Measurements from ENCODE around the gene PBX4. TPM values are rescaled to one million over a fixed set of nuclear protein-coding genes. Genes with fewer than 3 reads are reported as not detected.

The PBX4 gene
- total RNA-seq, 1 donor from 2014 or later, result 5.2 TPM

DNA sequence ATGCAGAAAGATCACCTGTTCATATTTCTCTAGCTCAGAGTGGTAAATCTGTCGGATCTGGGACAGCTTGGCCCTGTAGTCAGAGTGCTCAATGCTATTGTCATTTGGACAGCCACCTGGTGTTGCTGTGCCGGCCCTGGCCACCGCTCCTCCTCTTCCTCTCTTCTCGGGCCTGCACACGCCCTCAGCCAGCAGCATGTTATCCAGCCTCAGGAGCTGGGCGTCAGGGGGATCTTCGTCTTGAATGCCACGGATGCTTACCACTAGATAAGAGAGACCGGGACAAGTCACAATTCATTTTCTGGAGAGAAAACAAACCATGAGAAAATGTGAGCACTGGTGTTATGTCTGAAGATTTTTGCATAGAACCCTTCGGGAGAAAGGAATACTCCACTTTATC, 47.9 kb downstream of the PBX4 start:
- Mint-ChIP-seq H3K9me3 (ENCODE audit: low read depth) (no peaks in the 10 kb centered on the region), H3K4me3 (ENCODE audit: low read depth) (no peak overlapping the region), H3K36me3 (ENCODE audit: insufficient read depth) (peaks cover 7% of the 10 kb centered on the region), H3K27ac (no peak overlapping the region), H3K4me1 (ENCODE audit: low read depth) (peaks cover 5% of the 10 kb centered on the region), H3K27me3 (no peaks in the 10 kb centered on the region)
- TF ChIP-seq, protein P1, sequence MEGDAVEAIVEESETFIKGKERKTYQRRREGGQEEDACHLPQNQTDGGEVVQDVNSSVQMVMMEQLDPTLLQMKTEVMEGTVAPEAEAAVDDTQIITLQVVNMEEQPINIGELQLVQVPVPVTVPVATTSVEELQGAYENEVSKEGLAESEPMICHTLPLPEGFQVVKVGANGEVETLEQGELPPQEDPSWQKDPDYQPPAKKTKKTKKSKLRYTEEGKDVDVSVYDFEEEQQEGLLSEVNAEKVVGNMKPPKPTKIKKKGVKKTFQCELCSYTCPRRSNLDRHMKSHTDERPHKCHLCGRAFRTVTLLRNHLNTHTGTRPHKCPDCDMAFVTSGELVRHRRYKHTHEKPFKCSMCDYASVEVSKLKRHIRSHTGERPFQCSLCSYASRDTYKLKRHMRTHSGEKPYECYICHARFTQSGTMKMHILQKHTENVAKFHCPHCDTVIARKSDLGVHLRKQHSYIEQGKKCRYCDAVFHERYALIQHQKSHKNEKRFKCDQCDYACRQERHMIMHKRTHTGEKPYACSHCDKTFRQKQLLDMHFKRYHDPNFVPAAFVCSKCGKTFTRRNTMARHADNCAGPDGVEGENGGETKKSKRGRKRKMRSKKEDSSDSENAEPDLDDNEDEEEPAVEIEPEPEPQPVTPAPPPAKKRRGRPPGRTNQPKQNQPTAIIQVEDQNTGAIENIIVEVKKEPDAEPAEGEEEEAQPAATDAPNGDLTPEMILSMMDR (IDR thresholded peaks at IDR 0.05; ENCODE audit: unreplicated experiment), result no peak
- no peak for DNase-seq (ENCODE audit: low spot score, unreplicated experiment)

DNA sequence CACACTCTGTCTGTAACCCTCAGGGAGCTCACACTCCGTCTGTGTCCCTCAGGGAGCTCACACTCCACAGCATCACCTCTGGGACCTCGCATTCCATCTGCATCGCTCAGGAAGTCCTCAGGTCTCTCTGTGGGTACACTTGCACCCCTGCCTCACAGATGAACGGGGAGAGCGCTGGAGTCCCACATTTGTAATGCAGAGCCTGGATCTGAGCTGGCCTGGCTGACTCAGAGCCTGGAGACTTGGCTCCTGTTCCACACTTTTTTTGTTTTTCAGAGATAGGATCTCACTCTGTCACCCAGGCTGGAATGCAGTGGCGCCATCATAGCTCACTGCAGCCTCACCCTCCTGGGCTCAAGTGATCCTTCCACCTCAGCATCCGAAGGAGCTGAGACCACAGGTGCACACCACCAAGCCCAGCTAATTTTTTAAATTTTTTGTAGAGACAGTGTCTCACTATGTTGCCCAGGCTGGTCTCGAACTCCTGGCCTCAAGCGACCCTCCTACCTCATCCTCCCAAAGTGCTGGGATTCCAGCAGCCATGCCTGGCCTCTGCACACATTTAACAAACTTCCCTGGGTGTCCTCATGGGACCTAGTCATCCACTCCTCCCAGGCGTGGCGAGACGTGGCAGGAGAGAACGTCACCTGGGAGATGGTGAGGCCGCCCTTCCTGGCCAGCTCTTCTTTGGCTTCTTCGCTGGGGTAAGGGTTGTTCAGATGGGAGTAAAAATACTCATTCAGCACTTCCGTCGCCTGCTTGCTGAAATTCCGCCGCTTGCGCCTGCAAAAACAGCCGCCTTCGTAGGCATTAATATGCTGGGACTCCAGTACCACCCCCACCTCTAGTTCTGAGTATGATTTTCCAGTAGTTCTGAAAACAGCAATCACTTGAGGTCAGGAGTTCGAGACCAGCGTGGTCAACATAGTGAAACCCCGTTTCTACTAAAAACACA, 49.4 kb downstream of the PBX4 start:
- DNase-seq (ENCODE audit: low spot score, unreplicated experiment), result no peak

DNA sequence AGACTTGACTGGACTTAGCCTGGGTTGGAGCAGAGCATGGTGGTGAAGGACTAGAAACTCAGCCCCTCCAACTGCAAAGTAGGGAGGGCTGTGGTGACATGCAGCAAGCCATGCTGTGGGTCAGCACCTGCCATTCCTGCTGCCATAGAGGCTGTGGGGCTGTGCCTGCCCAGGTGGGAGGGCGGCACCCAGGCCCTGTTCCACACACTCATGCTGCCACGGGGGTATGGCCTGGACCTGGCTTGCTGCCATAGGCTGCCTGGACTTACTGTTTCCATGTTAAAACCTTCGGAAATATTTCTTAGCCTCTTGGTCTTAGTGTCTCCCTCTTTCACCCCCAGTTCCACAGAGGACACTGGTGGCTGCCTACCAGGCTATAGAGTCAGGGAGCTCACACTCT, 51.1 kb downstream of the PBX4 start:
- Mint-ChIP-seq H3K9me3 (ENCODE audit: low read depth) (no peaks in the 10 kb centered on the region), H3K4me1 (ENCODE audit: low read depth) (no peaks in the 10 kb centered on the region), H3K27ac (no peak overlapping the region), H3K4me3 (ENCODE audit: low read depth) (no peak overlapping the region), H3K27me3 (no peaks in the 10 kb centered on the region), H3K36me3 (ENCODE audit: insufficient read depth) (peaks cover 10% of the 10 kb centered on the region)
- TF ChIP-seq, protein P1 (IDR thresholded peaks at IDR 0.05; ENCODE audit: unreplicated experiment), result no peak
- no peak for DNase-seq (ENCODE audit: low spot score, unreplicated experiment)

More for the DNA sequence above, 49.4 kb downstream of the PBX4 start:
- H3K27me3 Mint-ChIP-seq, result no peaks in the 10 kb centered on the region
- TF ChIP-seq, protein P1 (IDR thresholded peaks at IDR 0.05; ENCODE audit: unreplicated experiment), result no peak
- no peaks in the 10 kb centered on the region for H3K4me1 Mint-ChIP-seq (ENCODE audit: low read depth)
- no peak overlapping the region for H3K27ac Mint-ChIP-seq
- H3K9me3 Mint-ChIP-seq (ENCODE audit: low read depth), result no peaks in the 10 kb centered on the region
- H3K36me3 Mint-ChIP-seq (ENCODE audit: insufficient read depth), result peaks cover 10% of the 10 kb centered on the region
- no peak overlapping the region for H3K4me3 Mint-ChIP-seq (ENCODE audit: low read depth)

DNA sequence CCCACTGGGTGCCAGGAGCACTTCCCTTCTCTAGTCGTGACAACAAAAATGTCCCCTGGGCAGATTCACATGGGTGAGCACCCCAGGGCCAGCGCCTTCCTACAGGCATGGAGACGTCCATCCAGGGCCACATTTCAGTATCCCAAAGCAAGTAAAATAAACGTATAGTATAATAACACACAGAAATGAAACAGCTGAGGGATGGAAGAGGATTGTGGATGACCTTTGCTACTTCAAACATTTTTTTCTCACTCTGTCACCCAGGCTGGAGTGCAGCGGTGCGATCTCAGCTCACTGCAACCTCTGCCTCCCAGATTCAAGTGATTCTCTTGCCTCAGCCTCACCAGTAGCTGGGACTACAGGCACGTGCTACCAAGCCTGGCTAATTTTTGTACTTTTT, 52.2 kb downstream of the PBX4 start:
- TF ChIP-seq, protein P1 (IDR thresholded peaks at IDR 0.05; ENCODE audit: unreplicated experiment), result no peak
- Mint-ChIP-seq H3K4me3 (ENCODE audit: low read depth) (no peak overlapping the region), H3K27me3 (no peaks in the 10 kb centered on the region), H3K9me3 (ENCODE audit: low read depth) (no peaks in the 10 kb centered on the region), H3K27ac (no peak overlapping the region), H3K4me1 (ENCODE audit: low read depth) (no peaks in the 10 kb centered on the region), H3K36me3 (ENCODE audit: insufficient read depth) (peaks cover 12% of the 10 kb centered on the region)
- no peak for DNase-seq (ENCODE audit: low spot score, unreplicated experiment)

DNA sequence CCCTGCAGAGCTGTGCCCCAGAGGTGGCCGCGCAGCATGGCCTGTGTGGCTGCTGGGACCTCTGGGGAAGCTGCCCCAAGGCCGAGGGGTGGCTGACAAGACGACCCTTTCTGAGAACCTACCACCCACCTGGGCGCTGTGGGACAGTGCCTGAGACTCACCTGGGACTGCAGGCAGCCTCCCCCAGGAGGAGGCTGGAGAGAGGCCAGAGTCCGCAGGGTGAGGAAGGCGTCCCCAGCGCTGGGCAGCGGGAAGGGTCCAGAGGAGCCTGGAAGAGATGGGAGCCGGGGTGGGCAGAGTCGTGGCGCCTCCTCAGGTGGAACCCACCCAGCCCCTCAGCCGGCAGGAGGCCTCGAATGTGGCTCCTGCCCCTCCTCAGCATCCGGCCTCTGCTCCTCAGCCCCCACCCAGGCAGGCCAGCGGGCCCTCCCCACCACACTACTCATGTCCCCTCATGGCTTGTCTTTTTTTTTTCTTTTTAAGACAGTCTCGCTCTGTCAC, 55.1 kb downstream of the PBX4 start:
- TF ChIP-seq, protein P1 (IDR thresholded peaks at IDR 0.05; ENCODE audit: unreplicated experiment), result no peak
- H3K4me3 Mint-ChIP-seq (ENCODE audit: low read depth), result no peak overlapping the region
- H3K36me3 Mint-ChIP-seq (ENCODE audit: insufficient read depth), result peaks cover 4% of the 10 kb centered on the region
- DNase-seq (ENCODE audit: low spot score, unreplicated experiment), result no peak
- no peaks in the 10 kb centered on the region for H3K27me3 Mint-ChIP-seq
- no peak overlapping the region for H3K27ac Mint-ChIP-seq
- H3K9me3 Mint-ChIP-seq (ENCODE audit: low read depth), result no peaks in the 10 kb centered on the region
- H3K4me1 Mint-ChIP-seq (ENCODE audit: low read depth), result no peaks in the 10 kb centered on the region
